ENCODE measurements around the gene ZFYVE21.

GRCh38 chr14:103728141-103728540 lies 12.5 kb downstream of the ZFYVE21 start:
- TF ChIP-seq CTCF (IDR thresholded peaks at IDR 0.05; ENCODE audit: low read depth, low read length, poor library complexity, severe bottlenecking) (no peak), EZH2phosphoT487 (IDR thresholded peaks at IDR 0.05; ENCODE audit: borderline replicate concordance, low read length) (no peak)

Data from DOHH2 (cell line).